H1 (cell line): ENCODE results near the gene APEH. TPM values are rescaled to one million over a fixed set of nuclear protein-coding genes. Genes with fewer than 3 reads are reported as not detected.

Experiments
- CTCF ChIA-PET: fragments of 300-600 bp; sonication (Branson Sonifier 250); formaldehyde crosslinking; loops from one replicate; lab custom pipeline; 2021; ENCODE audit not compliant: partially characterized antibody; lab: Charles Lee
- POLR2A ChIA-PET: fragments of 300-600 bp; sonication (Branson Sonifier 250); formaldehyde crosslinking; loops from one replicate; lab custom pipeline; 2021; ENCODE audit warnings: inconsistent platforms; ENCODE audit not compliant: partially characterized antibody; lab: Charles Lee
- DNase-seq, 2 experiments: peaks; one replicate each; pipeline versions ENCODE4 v3.0.0 to v3.0.0-alpha.2; 2010 to 2022; ENCODE audit warnings: low spot score in 2 of 2, low read depth in 1 of 2, mixed read lengths in 1 of 2
- FAIRE-seq: peaks from 2 replicates; lab custom pipeline; 2011; peaks lifted over from hg19 to GRCh38; lab: Jason Lieb, UNC
- H2AFZ ChIP-seq: 2 replicates; pipeline ENCODE4 v1.8.1; 2012; ENCODE audit warnings: low read length, inconsistent platforms
- H2AK5ac ChIP-seq: 2 replicates; pipeline ENCODE4 v1.6.1; 2013; ENCODE audit warnings: low read depth, low read length
- H2BK120ac ChIP-seq: replicated peaks from 2 replicates; pipeline ENCODE3; 2013; ENCODE audit warnings: low read depth, low read length, inconsistent platforms
- H2BK12ac ChIP-seq: 2 replicates; pipeline ENCODE4 v1.6.1; 2013; ENCODE audit warnings: low read depth, low read length
- H2BK15ac ChIP-seq: 2 replicates; pipeline ENCODE4 v1.6.1; 2013; ENCODE audit warnings: low read length
- H2BK20ac ChIP-seq: 2 replicates; pipeline ENCODE4 v1.6.1; 2013; ENCODE audit warnings: low read length
- H2BK5ac ChIP-seq: 2 replicates; pipeline ENCODE4 v1.6.1; 2013; ENCODE audit warnings: low read depth, low read length
- H3K14ac ChIP-seq: 2 replicates; pipeline ENCODE4 v1.6.1; 2013; ENCODE audit warnings: inconsistent platforms; ENCODE audit not compliant: insufficient read length
- H3K18ac ChIP-seq: 2 replicates; pipeline ENCODE4 v1.6.1; 2013; ENCODE audit warnings: low read length; ENCODE audit errors: extremely low read depth
- H3K23ac ChIP-seq: 2 replicates; pipeline ENCODE4 v1.6.1; 2013; ENCODE audit warnings: inconsistent platforms; ENCODE audit not compliant: insufficient read length
- H3K23me2 ChIP-seq: 2 replicates; pipeline ENCODE4 v1.6.1; 2013; ENCODE audit warnings: low read depth, low read length
- H3K27ac ChIP-seq: 2 replicates; pipeline ENCODE4 v1.6.1; 2011; ENCODE audit warnings: low read depth, low read length, inconsistent platforms
- H3K27me3 ChIP-seq, 4 experiments: replicated peaks in 1 of 4; 1 replicate in 1 of 4; 2 replicates in 3 of 4; pipeline versions ENCODE4 v1.6.1 to v1.8.1; 2011 to 2013; ENCODE audit warnings: low read length in 3 of 4, mild to moderate bottlenecking in 3 of 4, inconsistent platforms in 2 of 4, mixed read lengths in 2 of 4, moderate library complexity in 1 of 4; ENCODE audit not compliant: control insufficient read depth in 3 of 4, insufficient read depth in 3 of 4; ENCODE audit errors: extremely low read depth in 1 of 4
- H3K36me3 ChIP-seq, 4 experiments: 2 replicates each; pipeline versions ENCODE4 v1.6.1 to v1.8.1; 2011 to 2013; ENCODE audit warnings: mild to moderate bottlenecking in 4 of 4, low read length in 3 of 4, moderate library complexity in 2 of 4, control low read depth in 1 of 4, inconsistent platforms in 1 of 4; ENCODE audit not compliant: insufficient read depth in 4 of 4, control insufficient read depth in 2 of 4
- H3K4ac ChIP-seq: replicated peaks from 2 replicates; pipeline ENCODE3; 2013; ENCODE audit warnings: low read length, low read depth, mixed read lengths, inconsistent platforms; ENCODE audit not compliant: insufficient read length
- H3K4me1 ChIP-seq, 4 experiments: replicated peaks in 1 of 4; 1 replicate in 1 of 4; 2 replicates in 3 of 4; pipeline versions ENCODE4 v1.6.1 to v1.8.1; 2011 to 2013; ENCODE audit warnings: low read length in 3 of 4, inconsistent platforms in 2 of 4, mixed read lengths in 1 of 4; ENCODE audit not compliant: insufficient read depth in 4 of 4, control insufficient read depth in 3 of 4
- H3K4me2 ChIP-seq, 2 experiments: 2 replicates each; pipeline versions ENCODE4 v1.6.1 to v1.8.1; 2011 to 2013; ENCODE audit warnings: low read depth in 2 of 2, low read length in 2 of 2, control low read depth in 1 of 2, inconsistent platforms in 1 of 2, mild to moderate bottlenecking in 1 of 2; ENCODE audit not compliant: insufficient read depth in 1 of 2
- H3K4me3 ChIP-seq, 4 experiments: fragments of 200-600, 300-600 bp in 1 of 4; sonication (generic), shearing (Covaris generic), sonication (Bioruptor Twin) in 1 of 4; 2 replicates each; pipeline versions ENCODE4 v1.5.1 to v1.8.1; 2011 to 2016; ENCODE audit warnings: low read length in 4 of 4, low read depth in 3 of 4, control low read depth in 2 of 4, inconsistent platforms in 2 of 4, mild to moderate bottlenecking in 2 of 4, mixed read lengths in 1 of 4, moderate library complexity in 1 of 4; ENCODE audit not compliant: insufficient read depth in 2 of 4; ENCODE audit errors: extremely low read depth in 1 of 4
- H3K56ac ChIP-seq: replicated peaks from 2 replicates; pipeline ENCODE3; 2013; ENCODE audit warnings: low read depth, mild to moderate bottlenecking, mixed read lengths, low read length, inconsistent platforms; ENCODE audit not compliant: insufficient read length
- H3K79me1 ChIP-seq: 2 replicates; pipeline ENCODE4 v1.6.1; 2013; ENCODE audit warnings: low read depth, low read length, control low read depth
- H3K79me2 ChIP-seq, 2 experiments: 2 replicates each; pipeline versions ENCODE4 v1.6.1 to v1.8.1; 2012 to 2013; ENCODE audit warnings: low read length in 2 of 2, mild to moderate bottlenecking in 2 of 2, inconsistent platforms in 1 of 2; ENCODE audit not compliant: insufficient read depth in 2 of 2, control insufficient read depth in 1 of 2
- H3K9ac ChIP-seq, 4 experiments: replicated peaks in 1 of 4; 1 replicate in 1 of 4; 2 replicates in 3 of 4; pipeline versions ENCODE4 v1.6.1 to v1.8.1; 2011 to 2013; ENCODE audit warnings: low read depth in 3 of 4, low read length in 3 of 4, control low read depth in 2 of 4, mild to moderate bottlenecking in 2 of 4, moderate library complexity in 2 of 4, inconsistent platforms in 1 of 4; ENCODE audit errors: extremely low read depth in 1 of 4
- H3K9me3 ChIP-seq, 2 experiments: 2 replicates each; pipeline versions ENCODE4 v1.6.1 to v1.8.1; 2012 to 2013; ENCODE audit warnings: mild to moderate bottlenecking in 2 of 2, moderate library complexity in 2 of 2, control low read depth in 1 of 2, inconsistent platforms in 1 of 2, low read depth in 1 of 2, low read length in 1 of 2, mixed read lengths in 1 of 2; ENCODE audit not compliant: insufficient read depth in 2 of 2
- H4K20me1 ChIP-seq, 2 experiments: replicated peaks in 1 of 2; 2 replicates each; pipeline versions ENCODE3 to v1.8.1; 2011 to 2013; ENCODE audit warnings: inconsistent platforms in 2 of 2, low read length in 2 of 2, mild to moderate bottlenecking in 1 of 2; ENCODE audit not compliant: insufficient read depth in 2 of 2, control insufficient read depth in 1 of 2
- H4K5ac ChIP-seq: 2 replicates; pipeline ENCODE4 v1.6.1; 2013; ENCODE audit warnings: low read length, low read depth, mixed read lengths, inconsistent platforms; ENCODE audit not compliant: insufficient read length
- H4K8ac ChIP-seq: 2 replicates; pipeline ENCODE4 v1.8.0; 2013; ENCODE audit warnings: mild to moderate bottlenecking, moderate library complexity, low read length, inconsistent platforms; ENCODE audit not compliant: insufficient read depth; ENCODE audit errors: extremely low read depth
- H4K91ac ChIP-seq: replicated peaks from 2 replicates; pipeline ENCODE3; 2013; ENCODE audit warnings: low read length, mixed read lengths, inconsistent platforms; ENCODE audit not compliant: insufficient read length
- CTBP2 ChIP-seq: IDR thresholded peaks from 2 replicates; pipeline ENCODE4 v1.7.0; 2011; ENCODE audit warnings: borderline replicate concordance, mild to moderate bottlenecking, moderate library complexity, mixed read lengths, low read length; ENCODE audit not compliant: insufficient read depth, insufficient read length
- GTF2F1 ChIP-seq: IDR thresholded peaks from 2 replicates; pipeline ENCODE4 v1.6.1; 2012; ENCODE audit warnings: low read depth, low read length, improper control_type of control experiment, borderline replicate concordance
- JUN ChIP-seq: IDR thresholded peaks from 2 replicates; pipeline ENCODE4 v1.6.1; 2011; ENCODE audit warnings: low read depth, mild to moderate bottlenecking, improper control_type of control experiment, low read length
- NANOG ChIP-seq: IDR thresholded peaks from 2 replicates; pipeline ENCODE4 v1.6.1; 2011; ENCODE audit warnings: low read length, low read depth, mild to moderate bottlenecking, inconsistent platforms; ENCODE audit not compliant: insufficient read depth, poor library complexity, severe bottlenecking
- POLR2A ChIP-seq, 2 experiments: IDR thresholded peaks; 1 replicate in 1 of 2; 2 replicates in 1 of 2; pipeline ENCODE4 v1.6.1; 2011; ENCODE audit warnings: low read depth in 2 of 2, low read length in 2 of 2, mild to moderate bottlenecking in 2 of 2; ENCODE audit errors: control extremely low read depth in 1 of 2
- SIN3A ChIP-seq, 2 experiments: IDR thresholded peaks in 1 of 2; conservative IDR thresholded peaks in 1 of 2; 2 replicates each; pipeline ENCODE4 v1.6.1; 2011 to 2012; ENCODE audit warnings: low read length in 2 of 2, improper control_type of control experiment in 1 of 2, low read depth in 1 of 2, mild to moderate bottlenecking in 1 of 2
- SIX5 ChIP-seq: IDR thresholded peaks from 2 replicates; pipeline ENCODE4 v1.6.1; 2011; ENCODE audit warnings: mild to moderate bottlenecking, low read depth, low read length
- SUZ12 ChIP-seq: fragments of 200-600 bp; sonication (generic); IDR thresholded peaks from 2 replicates; pipeline ENCODE4 v1.6.1; 2012; ENCODE audit warnings: mild to moderate bottlenecking, inconsistent platforms, low read length, moderate library complexity, mixed read lengths
- TCF12 ChIP-seq: IDR thresholded peaks from 2 replicates; pipeline ENCODE4 v1.6.1; 2011; ENCODE audit warnings: low read depth, mild to moderate bottlenecking, low read length
- WGBS, 2 experiments: shearing (Covaris generic) in 1 of 2; methylation state at CpG; one replicate each; pipeline versions ENCODE4 v1.1.6 to v1.1.7; 2013 to 2015; ENCODE audit warnings: low lambda C conversion rate in 2 of 2, mixed read lengths in 2 of 2, inconsistent platforms in 1 of 2, low coverage in 1 of 2, missing lambda C conversion rate in 1 of 2; ENCODE audit not compliant: insufficient replicate concordance in 2 of 2, insufficient coverage in 1 of 2, insufficient read length in 1 of 2; ENCODE audit errors: extremely low coverage in 1 of 2, missing lambda C conversion rate in 1 of 2; 5-methylcytosine and 5-hydroxymethylcytosine counted together
- polyA plus RNA-seq, 7 experiments: library from polyadenylated mRNA; depleted of rRNA in 3 of 7; stranded (reverse) in 5 of 7; unstranded in 2 of 7; fragments of >200 nt in 5 of 7; fragments of 200-250 nt in 2 of 7; gene quantifications; 1 replicate in 5 of 7; 2 replicates in 1 of 7; 4 replicates in 1 of 7; pipeline versions ENCODE4 v1.2.1 to v1.2.3, GENCODE V29; 2011 to 2013; ENCODE audit warnings: missing spikeins in 2 of 7, mixed read lengths in 2 of 7
- total RNA-seq: library from RNA; stranded (reverse); fragmentation: NEBNext Ultra II Directional; extraction: Animal tissue kit (Norgen Biotek cat#: 25700); gene quantifications from 2 replicates; pipeline ENCODE4 v1.2.1, GENCODE V29; 2021

The APEH gene
- total and polyA plus RNA-seq, 2 of the 8 experiments (the other 6 are each of a cell fraction or from before 2014, with no cell fraction given), result 222 to 260 TPM

DNA sequence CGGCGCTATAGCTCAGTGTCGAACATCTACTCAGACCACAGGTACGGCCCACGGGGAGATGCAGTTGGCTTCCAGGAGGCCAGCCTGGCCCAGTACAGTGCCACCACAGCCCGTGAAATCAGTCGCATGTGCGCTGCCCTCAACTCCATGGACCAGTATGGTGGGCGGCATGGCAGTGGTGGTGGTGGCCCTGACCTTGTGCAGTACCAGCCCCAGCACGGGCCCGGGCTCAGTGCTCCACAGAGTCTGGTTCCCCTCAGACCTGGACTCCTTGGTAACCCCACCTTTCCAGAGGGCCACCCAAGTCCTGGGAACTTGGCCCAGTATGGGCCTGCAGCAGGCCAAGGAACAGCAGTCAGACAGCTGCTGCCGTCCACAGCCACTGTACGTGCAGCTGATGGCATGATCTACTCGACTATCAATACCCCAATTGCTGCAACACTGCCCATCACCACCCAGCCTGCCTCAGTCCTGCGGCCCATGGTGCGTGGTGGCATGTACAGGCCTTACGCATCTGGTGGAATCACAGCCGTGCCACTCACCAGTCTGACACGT, 18.3 kb upstream of the APEH start:
- Histone ChIP-seq H2BK5ac (no peak overlapping the region), H3K79me2 (no peaks in the 10 kb centered on the region), H3K23me2 (no peaks in the 10 kb centered on the region), H2BK120ac (no peak overlapping the region), H3K27ac (no peak overlapping the region), H3K9ac (no peak overlapping the region), H3K14ac (no peak overlapping the region), H3K4ac (no peak overlapping the region), H2BK12ac (no peak overlapping the region), H2BK15ac (no peak overlapping the region), H4K91ac (no peak overlapping the region), H3K23ac (no peak overlapping the region), H3K4me3 (no peak overlapping the region), H3K36me3 (no peaks in the 10 kb centered on the region)
- CTCF ChIA-PET, result interaction anchor here (1.1 to 7.9 kb wide), 8 partner anchors 8 to 116 kb away, joined by 3 to 39 read pairs (median 4); no protein-coding TSS in a partner anchor
- TF ChIP-seq SIN3A (conservative IDR thresholded peaks at IDR 0.05 in 1 of 2, IDR thresholded peaks at IDR 0.05 in 1 of 2; ENCODE audit: low read depth in 1 of 2, low read length in 2 of 2) (no peak), TCF12 (no peak), NANOG (no peak), CTBP2 (no peak), GTF2F1 (no peak), JUN (no peak), SIX5 (no peak), SUZ12 (no peak), POLR2A (IDR thresholded peaks at IDR 0.05; ENCODE audit: control extremely low read depth in 1 of 2, low read depth in 2 of 2, low read length in 2 of 2) (no peak)
- TF ChIP-seq, all 59 proteins: peak for 0
- no peak overlapping the region for H3K56ac ChIP-seq
- POLR2A ChIA-PET, result no interaction called here
- 95% methylated on average over 19 of the region's 19 CpGs; no CpG with 5 or more reads in 1 of the 2 experiments for whole genome bisulfite sequencing, 2 experiments
- no peaks in the 10 kb centered on the region for H3K27me3 ChIP-seq
- DNase-seq (no peak), FAIRE-seq (no peak)
- H3K4me2 ChIP-seq, result no peak overlapping the region
- no peak overlapping the region for H3K18ac ChIP-seq
- no peak overlapping the region for H2AFZ ChIP-seq
- no peaks in the 10 kb centered on the region for H3K9me3 ChIP-seq
- H4K20me1 ChIP-seq, result no peaks in the 10 kb centered on the region
- H2BK20ac ChIP-seq, result no peak overlapping the region
- H4K5ac ChIP-seq, result no peak overlapping the region
- no peaks in the 10 kb centered on the region; the same call in 1 of the 2 replicates for H3K79me1 ChIP-seq
- H3K4me1 ChIP-seq, result no peaks in the 10 kb centered on the region
- H2AK5ac ChIP-seq, result no peak overlapping the region
- H4K8ac ChIP-seq, result peak overlapping the region; percentile 22; the same call in 1 of the 2 replicates
